HG02678 (cell line): ENCODE data around the gene ADAMTSL5.
"Not testable (repeated sequence)": the region's sequence is repeated elsewhere in the genome, so short reads cannot be mapped to it uniquely, and the experiment has no call there.

Source experiments
- ATAC-seq: cut with Tn5 transposase; IDR thresholded peaks from one replicate; pipeline ENCODE4 v1.9.1; 2021; ENCODE audit warnings: mild to moderate bottlenecking, moderate library complexity; ENCODE audit not compliant: unreplicated experiment

ADAMTSL5 gene

DNA sequence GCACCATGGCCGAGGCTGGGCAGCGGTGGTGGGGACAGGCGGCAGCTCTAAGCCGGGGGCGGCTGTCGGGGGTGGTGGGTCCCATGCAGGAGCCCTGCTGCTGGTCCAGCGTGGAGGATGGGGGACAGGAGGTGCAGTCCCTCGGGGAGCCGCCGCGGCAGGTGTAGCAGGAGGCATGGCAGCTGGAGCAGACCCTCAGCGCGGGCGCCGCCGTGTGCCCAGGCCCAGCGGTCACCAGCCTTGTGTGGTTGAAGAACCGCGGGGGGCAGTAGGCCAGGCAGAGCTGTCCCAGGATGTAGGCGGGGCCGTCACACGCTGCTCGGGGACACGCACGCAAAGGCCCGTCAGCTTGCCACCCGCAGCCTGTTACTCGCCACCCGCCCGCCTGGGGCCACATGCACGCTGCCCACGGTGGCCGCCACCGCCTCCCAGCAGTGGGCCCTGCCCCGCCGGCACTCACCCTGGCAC lies 30.9 kb downstream of the ADAMTSL5 start:
- ATAC-seq, result no peak

DNA sequence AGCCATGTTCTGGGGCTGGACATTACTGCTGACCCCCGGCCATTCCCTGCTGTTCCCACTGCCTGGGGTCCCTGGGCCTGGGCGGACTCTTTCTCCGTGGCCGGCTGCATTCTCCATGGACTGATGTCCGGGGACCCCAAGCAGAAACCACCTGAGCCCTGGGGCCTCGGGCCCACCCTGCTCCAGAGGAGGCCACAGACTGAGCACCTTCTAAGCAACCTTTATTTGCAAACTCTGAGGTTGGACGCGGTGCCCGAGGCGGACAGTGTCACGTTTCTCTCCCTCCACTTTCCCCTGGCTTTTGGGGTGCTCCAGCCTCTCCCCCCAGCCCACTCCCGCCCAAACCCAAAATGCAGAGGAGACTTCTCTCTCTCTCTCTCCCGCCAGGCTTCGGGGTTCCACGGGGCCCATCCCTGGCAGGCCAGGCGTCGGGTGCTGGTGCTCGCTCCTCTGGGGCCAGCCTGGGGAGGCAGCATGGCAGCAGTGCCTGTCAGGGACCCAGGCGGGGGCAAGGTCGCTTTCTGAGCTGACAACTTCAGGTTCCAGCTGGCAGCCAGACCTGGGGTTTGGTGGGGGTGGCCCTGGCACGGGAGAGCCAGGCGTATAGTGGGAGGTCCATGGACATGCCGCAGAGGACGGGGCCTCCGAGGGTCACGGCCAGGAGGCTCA lies 31.5 kb downstream of the ADAMTSL5 start:
- no peak for ATAC-seq

DNA sequence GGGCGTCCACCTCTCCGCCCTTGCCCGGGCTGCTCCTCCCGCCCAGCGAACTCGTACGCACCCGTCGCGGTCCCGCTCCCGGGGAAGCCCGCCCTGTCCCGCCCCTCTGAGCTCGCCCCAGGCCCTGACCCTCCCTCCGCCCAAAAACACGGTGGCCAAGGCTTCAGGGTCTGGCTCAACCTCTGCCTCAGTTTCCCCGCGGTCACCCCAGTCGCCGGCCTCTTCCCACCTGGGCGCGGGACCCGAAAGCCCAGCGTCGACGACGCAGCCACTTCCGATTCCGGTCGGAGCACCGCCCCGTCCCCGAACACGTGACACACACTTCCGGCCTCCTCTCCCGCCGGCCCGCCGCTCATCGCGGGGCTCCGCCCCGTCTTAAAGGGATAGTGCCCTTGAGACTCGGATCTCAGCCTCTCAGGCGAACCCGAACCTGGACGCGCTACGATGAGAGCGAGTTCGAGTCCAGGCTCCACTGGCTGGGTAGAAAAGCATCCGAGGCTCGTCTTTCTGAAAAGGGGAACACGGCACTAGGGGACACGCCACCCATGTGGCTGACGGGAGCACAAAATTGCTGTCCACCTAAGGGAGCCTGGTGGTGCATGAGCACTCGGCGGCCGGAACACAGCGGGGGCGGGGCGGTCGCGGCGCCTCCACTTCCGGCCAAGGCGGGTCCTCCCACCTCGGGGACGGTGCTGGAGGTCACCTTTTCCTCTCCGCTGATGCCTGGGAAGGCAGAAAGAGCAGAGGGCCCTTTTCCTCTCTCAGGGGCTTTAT lies 33.7 kb downstream of the ADAMTSL5 start, which contains the start of gene C19orf25:
C19orf25 (minus strand) TSS at position 282 of the 774 bp plus-strand sequence. CDS start 312 bp downstream, outside the sequence.
- peak; percentile 88 for ATAC-seq

DNA sequence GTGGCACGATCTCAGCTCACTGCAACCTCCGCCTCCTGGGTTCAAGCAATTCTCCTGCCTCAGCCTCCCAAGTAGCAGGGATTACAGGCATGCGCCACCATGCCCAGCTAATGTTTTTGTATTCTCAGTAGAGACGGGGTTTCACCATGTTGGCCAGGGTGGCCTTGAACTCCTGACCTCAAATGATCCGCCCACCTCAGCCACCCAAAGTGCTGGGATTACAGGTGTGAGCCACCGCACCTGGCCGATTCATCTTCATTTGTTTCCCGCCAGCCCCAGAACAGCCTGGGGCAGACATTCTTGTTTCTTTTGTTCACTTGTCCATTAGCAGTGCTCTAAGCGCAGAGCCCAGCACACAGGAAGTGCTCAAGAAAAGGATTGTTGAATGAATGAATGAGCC lies 35.8 kb downstream of the ADAMTSL5 start:
- ATAC-seq, result not testable (repeated sequence)

DNA sequence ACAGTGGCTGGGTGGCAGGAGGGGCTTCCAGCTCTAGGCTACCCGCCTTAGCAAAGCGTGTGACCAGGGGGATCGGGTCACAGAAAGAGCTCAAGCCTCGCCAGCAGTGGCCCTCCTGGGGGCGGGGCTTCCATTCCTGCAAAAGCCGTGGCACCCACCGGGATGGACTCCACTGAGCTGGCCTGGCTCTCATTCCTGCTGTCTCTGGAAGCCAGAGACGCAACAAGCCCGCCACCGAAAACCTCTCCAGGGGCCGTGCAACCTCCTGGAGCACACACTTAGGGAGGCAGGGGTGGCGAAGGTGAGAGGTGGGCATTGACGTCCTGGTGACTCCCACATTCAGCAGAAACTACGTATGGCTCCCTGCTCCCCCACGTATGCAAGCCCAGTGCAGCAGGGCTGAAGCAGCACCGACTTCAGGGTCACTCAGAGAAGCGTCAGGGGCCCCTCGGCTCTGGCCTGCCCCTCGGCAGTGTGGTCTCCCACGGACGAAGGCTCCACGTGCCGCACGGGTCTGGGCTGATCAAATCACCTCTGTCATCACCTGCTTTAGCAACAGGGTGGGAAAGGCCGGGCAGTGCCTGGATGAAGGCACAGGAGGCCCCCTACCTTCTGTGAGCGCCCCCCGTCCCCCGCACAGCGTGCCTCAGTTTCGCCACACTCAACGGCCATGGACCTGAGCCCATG lies 36.9 kb downstream of the ADAMTSL5 start:
- no peak for ATAC-seq

DNA sequence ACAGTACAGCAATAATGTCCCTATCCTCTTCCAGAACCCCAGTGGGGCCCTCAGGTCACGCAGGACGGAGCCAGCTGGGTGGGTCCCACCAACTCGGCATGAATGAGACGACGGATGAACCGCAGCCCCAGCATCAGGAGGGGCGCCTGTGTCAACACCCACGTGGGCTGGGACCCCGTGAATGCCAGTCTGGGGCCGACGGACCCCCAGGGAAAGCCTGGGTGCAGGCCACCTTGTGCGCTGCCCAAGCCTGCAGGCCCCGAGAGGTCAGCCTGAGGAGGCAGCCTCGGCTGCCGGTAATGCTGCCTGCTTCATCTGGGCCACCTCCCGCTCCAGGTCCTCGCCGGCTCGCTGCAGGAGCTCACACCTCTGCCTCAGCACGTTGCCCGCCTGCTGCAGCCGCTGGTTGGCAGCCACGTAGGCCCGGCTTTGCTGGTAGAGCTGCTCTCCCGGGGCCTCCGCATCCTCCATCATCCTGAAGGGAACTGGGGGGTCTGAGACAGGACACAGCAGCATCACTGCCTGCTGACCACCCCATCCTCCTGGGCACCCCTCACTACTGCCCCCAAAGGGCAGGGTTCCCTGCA lies 38.0 kb downstream of the ADAMTSL5 start:
- ATAC-seq, result no peak

DNA sequence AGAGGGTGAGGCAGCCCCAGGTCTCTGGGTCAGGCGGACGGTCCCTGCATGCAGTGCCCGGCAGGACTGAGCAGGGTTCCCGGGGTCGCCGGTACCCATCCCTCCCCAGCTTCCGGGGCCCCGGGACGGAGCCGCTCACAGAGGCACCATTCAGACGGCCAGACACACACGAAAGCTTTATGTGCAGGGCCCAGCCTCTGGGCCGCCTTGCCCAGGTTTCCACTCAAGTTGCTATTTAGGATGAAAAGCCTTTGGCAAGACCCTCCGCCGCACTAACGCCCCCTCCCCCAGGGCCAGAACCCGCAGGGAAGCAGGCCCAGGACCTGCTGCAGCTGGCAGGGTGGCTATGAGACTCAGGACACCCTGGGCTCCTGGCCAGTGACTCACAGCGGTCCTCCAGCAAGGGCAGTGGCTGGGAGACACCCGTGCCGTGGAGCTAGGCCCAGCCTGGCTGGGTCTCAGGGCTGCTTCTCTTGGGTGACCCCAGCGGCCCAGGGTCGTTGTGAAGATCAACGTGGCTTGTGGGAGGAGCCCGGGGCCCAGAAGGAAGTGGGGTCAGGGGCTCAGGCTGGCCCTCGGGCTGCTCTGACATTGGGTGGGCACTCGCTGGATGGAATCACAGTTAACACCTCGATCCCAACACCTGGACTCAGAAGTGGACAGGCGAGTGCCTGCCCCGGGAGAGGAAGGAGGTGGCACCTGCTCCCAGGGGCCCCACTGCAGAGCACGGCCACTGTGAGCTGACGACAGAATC lies 38.6 kb downstream of the ADAMTSL5 start:
- ATAC-seq, result no peak

DNA sequence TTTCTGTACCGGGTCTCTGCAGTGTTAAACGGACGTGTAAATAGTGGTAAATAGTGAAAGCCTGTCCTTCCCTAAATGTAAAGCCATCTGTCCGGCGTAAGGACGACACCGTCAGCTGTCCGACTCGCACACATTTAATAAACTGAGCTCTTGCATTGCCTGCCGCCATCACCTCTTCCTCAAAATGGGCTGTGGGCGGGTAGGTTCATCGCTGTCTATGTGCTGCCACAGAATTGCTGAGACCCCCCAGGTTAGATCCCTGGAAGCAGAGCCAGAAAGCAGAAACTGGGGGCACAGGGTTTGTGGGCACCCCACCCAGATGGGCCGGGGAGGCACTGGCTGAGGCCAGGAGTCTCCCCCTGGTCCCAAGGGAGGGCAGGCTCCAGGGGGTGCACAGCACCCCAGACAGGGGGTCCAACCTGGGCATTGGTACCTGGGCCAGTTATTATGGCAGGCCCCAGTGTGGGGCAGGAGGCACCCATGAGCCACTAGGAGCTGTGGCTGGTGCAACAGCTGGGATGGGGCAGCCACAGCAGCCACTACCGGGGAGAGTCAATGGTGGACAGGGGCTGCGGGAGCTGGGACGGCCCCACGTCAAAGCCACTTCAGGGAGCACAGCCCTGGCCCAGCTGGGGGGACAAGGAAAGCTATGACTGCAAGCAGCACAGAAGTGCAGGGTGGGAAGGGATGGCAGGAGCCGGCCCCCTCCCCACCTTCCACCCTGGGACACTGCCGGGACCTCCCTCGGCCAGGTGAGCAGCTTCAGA lies 39.6 kb downstream of the ADAMTSL5 start:
- no peak for ATAC-seq

DNA sequence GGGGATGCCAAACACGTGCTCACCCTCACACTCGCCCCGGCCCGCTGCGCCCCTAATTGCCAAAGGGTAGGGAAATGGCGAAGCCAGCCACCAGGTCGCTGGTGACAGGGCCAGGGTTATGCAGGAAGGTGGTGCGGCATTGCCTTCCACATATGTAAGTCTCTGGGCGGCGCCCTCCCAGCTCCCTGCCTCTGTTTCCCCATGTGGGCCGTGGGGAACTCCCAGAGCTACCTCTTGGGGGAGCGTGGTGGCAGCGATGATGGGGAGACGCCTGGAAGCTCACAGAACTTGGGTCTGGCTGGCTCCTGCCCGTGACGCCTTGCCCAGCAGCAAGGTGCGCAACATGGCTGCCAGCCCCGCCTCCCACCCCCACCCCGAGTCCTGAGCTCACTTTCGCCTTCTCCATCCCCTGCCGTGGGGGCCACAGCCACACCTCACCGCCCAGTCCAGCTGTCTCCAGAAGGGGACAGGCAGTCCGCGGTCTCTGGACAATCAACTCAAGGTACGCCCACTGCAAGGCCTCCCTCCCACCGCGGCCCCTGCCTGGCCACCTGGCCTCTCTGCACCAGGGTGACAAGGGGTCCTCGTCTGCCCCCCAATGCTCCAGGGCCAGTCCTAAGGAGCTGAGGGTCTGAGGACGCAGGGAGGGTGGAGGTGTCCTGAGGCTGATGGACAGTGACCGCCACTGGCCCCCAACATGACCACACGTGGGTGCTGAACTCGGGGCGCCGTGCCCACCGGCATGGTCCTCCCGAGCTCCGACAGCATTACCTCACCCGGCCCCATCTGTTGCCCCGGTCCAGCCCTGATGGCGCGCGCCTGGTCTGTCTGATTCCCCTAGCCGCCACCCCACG lies 40.4 kb downstream of the ADAMTSL5 start:
- no peak for ATAC-seq

DNA sequence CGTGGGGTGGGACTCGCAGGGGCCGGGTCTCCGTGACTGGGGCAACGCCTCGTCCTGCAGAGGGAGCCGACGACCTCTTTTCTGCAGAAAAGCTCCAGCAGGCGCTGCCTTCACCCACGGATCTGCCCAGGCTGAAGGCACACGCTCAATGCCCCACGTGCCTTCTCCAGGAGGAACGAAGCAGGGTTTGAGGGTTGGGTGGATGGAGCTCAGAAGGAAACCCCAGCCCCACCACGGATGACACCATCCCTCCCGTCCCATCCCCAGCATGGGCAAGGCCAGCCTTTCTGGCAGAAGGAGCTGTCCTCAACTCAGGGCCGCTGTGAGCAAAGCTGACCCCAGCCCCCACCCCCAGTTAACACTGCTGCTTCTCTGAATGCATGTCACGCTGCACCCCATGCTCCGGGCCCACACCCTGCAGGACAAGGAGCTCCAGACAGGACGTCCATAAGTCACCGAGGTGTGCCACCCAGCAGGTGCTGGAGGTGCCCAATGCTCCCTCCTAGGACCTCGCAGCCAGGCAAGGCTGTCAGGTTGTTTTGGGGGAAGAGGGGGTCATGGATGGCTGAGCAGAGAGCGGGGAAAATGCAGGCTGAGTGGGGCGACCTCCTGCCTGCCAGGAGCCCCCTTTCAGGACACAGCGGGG lies 41.2 kb downstream of the ADAMTSL5 start:
- no peak for ATAC-seq

DNA sequence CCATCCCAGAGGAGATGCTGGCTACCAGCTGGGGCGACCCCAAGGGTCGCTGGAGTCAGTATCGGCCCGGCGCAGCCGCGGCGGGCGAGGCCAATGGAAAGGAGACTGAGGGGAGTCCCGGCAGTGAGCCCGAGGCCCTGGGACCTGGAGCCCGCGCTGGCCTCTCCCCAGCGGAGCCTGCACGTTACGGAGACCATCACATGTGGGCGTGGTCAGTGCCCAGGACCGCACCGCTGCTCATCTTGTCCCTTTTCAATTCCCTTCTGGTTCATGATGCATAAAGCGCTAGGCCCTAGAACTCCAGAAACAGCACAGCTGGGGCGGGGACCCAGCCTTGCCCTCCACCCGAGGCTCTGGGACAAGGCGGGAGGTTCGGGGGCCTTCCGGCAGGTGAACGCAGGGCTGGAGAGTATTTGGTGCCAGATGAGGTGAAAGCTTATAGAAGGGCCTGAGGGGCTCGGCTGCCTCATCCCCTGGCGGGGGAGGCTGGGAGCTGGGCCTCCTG lies 41.8 kb downstream of the ADAMTSL5 start:
- ATAC-seq, result no peak

DNA sequence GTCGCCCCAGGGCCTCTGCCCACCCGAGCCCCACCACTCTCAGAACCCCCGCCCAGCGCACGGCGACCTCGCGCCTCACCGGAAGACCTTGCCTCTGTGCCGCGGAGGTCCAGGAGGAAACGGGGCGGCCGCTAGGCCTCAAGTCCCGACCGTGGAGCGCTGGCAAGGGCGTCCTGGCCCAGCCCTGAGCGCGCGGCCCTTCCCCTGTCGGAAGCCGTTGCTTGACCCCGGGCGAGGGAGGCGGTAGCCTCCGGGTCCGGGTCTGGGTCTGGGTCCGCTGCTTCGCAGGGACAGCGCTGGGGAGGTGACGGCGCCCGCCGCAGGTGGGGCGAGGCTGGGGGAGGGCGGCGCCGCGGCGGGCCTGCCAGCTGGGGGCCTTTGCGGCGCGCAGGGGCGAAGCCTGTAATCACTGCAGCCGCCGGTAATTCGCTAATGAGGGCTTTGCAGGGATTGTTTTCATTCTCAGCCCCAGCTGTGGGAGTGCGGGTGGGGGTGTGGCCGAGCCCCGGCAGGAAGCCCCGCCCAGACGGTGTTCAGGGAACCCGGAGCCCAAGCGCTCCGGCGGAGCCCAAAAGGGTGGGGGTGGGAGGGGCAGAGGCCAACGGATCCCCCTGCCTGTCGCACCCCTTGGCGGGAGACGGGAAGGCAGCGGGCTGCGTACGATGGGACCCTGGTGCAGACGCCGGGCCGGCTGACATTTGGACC lies 42.4 kb downstream of the ADAMTSL5 start:
- ATAC-seq, result no peak

DNA sequence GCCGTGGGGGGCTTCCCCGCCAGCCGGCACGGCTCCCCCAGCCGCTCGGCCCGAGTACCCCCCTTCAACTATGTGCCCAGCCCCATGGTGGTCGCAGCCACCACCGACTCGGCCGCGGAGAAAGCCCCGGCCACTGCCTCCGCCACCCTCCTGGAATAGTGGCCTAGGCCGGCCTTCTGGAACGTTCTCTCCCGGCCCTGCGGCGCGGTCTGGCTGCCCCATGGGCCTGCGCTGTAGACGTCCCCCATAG lies 42.8 kb downstream of the ADAMTSL5 start:
- no peak for ATAC-seq

DNA sequence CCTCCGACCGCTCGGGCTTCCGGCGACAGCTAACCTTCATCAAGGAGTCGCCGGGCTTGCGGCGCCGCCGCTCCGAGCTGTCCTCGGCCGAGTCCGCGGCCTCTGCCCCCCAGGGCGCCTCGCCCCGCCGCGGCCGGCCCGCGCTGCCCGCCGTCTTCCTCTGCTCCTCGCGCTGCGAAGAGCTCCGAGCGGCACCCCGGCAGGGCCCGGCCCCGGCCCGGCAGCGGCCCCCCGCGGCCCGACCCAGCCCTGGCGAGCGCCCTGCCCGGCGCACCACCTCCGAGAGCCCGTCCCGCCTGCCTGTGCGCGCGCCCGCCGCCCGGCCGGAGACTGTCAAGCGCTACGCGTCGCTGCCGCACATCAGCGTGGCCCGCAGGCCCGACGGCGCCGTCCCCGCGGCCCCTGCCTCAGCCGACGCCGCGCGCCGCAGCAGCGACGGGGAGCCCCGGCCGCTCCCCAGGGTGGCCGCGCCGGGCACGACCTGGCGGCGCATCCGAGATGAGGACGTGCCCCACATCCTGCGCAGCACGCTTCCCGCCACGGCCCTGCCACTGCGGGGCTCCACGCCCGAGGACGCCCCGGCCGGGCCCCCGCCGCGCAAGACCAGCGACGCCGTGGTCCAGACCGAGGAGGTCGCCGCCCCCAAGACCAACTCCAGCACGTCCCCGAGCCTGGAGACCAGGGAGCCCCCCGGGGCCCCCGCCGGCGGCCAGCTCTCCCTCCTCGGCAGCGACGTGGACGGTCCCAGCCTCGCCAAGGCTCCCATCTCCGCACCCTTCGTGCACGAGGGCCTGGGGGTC lies 43.4 kb downstream of the ADAMTSL5 start:
- ATAC-seq, result no peak

DNA sequence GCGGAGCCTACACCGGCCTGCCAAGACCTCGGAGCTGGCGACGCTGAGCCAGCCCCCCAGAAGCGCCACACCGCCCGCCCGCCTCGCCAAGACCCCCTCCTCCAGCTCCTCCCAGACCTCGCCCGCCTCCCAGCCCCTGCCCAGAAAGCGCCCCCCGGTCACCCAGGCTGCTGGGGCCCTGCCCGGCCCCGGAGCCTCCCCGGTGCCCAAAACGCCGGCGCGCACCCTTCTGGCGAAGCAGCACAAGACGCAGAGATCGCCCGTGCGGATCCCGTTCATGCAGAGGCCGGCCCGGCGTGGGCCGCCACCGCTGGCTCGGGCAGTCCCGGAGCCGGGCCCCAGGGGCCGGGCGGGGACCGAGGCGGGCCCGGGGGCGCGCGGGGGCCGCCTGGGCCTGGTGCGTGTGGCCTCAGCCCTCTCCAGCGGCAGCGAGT lies 44.0 kb downstream of the ADAMTSL5 start:
- ATAC-seq, result no peak

DNA sequence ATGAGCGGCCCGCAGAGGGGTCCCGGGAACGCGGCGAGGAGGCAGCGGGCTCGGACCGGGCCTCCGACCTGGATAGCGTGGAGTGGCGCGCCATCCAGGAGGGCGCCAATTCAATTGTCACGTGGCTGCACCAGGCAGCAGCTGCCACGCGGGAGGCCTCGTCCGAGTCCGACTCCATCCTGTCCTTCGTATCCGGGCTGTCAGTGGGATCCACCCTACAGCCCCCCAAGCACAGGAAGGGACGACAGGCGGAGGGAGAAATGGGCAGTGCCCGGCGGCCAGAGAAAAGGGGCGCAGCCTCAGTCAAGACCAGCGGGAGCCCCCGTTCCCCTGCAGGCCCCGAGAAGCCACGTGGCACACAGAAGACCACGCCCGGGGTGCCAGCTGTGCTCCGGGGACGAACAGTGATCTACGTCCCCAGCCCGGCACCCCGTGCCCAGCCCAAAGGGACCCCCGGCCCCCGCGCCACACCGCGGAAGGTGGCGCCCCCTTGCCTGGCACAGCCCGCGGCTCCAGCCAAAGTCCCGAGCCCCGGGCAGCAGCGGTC lies 44.5 kb downstream of the ADAMTSL5 start:
- ATAC-seq, result no peak
